Neural cell (in vitro differentiated cells): ENCODE data around the gene ADAM23.

Experiments
- CTCF ChIP-seq: fragments of 450-650 bp; IDR thresholded peaks from 2 replicates; pipeline ENCODE4 v1.5.1; 2014; ENCODE audit warnings: antibody characterized with exemption, mild to moderate bottlenecking, moderate library complexity; ENCODE audit not compliant: poor library complexity, severe bottlenecking
- MXI1 ChIP-seq: fragments of 450-650 bp; conservative IDR thresholded peaks from 2 replicates; pipeline ENCODE4 v1.6.1; 2014; ENCODE audit warnings: antibody characterized with exemption, mild to moderate bottlenecking; ENCODE audit not compliant: poor library complexity, severe bottlenecking
- POLR2AphosphoS5 ChIP-seq: IDR thresholded peaks from 2 replicates; pipeline ENCODE4 v1.6.1; 2012

GRCh38 chr2:206472094-206472493 is 28.8 kb downstream of the ADAM23 start:
- TF ChIP-seq CTCF (no peak), MXI1 (no peak), POLR2AphosphoS5 (no peak)
